HG03354 (cell line): ENCODE measurements around the gene GJC2.
"Not testable (repeated sequence)": the region's sequence is repeated elsewhere in the genome, so short reads cannot be mapped to it uniquely, and the experiment has no call there.

ENCODE experiments used
- ATAC-seq: cut with Tn5 transposase; IDR thresholded peaks from one replicate; pipeline ENCODE4 v1.9.1; 2021; ENCODE audit warnings: mild to moderate bottlenecking; ENCODE audit not compliant: unreplicated experiment, poor library complexity, severe bottlenecking

The GJC2 gene

DNA sequence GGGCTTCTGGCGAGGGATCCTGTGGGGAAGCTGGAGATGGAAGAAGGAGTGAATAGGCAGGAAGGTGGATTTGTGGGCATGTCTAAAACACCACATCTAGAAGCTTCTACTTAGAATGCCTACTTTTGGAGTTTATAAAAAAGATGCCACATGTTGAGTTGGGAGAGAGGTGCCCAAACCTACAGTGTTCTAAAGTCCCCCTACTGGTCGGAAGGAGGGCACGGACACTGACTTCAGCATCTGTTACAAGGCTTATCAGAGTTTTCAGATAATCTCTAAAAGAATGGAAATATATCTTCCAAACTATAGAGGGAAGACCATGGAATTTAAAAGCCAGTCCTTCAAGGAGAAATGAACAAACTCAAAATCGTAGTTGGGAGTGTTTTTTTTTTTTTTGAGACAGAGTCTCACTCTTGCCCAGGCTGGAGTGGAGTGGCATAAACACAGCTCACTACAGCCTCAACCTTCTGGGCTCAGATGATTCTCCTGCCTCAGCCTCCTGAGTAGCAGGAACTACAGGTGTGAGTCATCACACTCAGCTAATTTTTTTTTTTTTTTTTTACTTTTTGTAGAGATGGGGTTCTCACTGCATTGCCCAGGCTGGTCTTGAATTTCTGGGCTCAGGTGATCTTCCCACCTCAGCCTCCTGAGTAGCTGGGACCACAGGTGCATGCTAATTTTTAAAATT, 30.7 kb downstream of the GJC2 start:
- ATAC-seq: no peak

DNA sequence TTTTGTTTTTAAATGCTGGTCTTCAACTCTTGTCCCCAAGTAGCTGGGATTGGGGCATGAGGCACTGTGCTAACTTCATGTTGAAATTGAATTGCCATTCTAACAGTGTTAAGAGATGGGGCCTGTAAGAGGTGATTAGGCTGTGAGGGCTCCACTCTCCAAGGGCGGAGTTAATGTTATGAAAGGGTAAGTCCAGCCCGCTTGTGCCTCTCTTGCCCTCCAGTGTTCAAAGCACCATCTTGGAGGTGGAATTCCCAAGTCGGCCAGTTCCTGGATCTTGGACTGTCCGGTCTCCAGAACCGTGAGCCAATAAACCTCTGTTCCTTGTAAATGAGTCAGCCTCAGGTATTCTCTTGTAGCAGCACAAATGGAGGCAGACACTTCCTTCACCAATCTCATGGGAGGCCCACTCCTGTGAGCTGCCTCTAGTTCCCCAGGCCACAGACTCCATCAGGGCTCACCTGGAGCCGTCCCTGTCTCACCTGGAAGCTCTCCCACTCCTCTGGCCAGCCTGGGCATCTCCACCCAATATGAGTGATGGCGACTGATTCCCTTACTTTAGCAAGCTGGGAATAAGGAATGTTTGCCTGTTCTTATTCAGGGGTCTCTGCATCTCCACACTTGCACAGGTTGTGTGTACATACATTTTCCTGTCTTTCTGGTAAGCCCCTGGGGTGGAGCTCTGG, 31.4 kb downstream of the GJC2 start:
- ATAC-seq: no peak

DNA sequence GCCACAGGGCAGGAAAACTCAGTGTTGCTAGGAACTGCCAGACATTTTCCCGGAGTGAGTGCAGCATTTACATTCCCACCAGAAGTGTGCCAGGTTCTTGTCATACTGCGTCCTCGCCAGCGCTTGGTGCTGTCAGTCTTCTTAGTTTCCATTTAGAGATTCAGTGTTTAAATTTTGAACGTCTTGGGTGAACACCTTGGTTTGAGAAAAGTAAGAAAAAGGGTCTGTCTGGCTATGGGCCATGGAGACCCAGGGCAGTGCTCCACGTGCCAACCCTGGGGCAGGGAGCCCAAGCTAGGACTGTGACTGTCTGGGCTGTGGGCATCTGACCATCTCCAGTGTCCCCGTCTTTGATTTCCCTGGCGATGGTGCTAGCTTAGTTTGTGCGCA, 31.9 kb downstream of the GJC2 start:
- no peak for ATAC-seq

DNA sequence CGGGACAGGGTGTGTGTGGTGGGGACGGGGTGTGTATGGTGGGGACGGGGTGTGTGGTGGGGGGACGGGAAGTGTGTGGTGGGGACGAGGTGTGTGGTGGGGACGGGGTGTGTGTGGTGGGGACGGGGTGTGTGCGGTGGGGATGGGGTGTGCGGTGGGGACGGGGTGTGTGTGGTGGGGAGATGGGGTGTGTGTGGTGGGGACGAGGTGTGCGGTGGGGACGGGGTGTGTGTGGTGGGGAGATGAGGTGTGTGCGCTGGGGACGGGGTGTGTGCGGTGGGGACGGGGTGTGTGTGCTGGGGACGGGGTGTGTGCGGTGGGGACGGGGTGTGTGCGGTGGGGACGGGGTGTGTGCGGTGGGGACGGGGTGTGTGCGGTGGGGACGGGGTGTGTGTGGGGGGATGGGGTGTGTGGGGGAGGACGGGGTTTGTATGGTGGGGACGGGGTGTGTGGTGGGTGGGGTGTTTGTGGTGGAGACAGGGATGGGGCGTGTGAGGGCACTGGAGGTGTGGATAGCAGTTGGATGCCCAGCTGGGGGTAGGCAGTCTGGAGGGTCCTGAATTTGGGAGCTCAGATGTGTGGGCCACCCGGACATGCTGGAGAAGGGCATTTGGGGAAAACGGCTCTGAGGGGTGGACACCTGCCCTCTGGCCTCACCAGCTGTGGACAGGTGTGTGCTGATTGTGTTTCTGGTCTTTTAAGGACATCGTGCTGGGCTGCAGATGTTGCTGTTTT, 32.7 kb downstream of the GJC2 start:
- ATAC-seq: no peak

DNA sequence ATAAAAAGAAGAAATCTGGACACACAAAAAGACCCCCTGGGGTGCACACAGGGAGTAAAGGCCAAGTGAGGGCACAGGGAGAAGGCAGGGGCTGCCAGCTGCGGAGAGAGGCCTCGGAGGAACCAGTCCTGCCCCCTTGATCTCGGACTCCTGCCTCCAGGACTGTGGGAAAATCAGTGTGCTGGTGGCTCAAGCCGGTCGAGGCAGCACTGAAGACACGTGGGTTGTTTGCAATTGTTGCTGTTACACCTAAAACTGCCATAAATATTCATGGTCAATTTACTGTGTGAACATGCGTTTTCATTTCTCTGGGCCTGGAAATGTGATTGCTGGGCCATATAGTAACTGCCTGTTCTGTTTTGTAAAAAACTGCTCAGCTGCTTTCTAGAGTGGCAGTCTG, 34.4 kb downstream of the GJC2 start:
- ATAC-seq: no peak

DNA sequence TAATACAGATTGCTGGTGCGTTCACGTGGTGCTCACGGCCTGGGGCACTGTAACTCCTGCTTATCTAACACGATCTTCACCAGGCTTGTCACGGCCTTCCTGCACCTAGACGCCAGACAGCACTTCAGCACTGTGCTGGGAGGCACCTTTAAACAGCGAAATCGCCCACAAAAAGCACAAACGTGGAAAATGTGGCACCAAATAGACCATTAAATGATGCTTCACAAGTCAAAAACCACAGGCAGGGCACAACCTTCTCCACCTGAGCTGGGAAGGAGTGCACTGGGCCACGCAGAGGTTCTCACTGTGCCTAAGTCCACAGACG, 35.9 kb downstream of the GJC2 start:
- no peak for ATAC-seq

DNA sequence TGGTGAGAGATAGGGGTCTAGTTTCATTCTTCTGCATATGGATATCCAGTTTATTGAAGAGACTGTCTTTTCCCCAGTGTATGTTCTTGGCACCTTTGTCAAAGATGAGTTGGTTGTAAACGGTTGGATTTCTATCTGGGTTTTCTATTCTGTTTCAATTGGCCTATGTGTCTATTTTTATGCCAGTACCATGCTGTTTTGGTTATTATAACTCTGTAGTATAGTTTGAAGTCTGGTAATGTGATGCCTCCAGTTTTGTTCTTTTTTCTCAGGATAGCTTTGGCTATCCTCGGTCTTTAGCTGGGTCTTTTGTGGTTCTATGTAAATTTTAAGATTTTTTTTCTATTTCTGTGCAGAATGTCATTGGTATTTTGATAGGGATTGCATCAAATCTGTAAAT, 38.5 kb downstream of the GJC2 start:
- not testable (repeated sequence) for ATAC-seq

DNA sequence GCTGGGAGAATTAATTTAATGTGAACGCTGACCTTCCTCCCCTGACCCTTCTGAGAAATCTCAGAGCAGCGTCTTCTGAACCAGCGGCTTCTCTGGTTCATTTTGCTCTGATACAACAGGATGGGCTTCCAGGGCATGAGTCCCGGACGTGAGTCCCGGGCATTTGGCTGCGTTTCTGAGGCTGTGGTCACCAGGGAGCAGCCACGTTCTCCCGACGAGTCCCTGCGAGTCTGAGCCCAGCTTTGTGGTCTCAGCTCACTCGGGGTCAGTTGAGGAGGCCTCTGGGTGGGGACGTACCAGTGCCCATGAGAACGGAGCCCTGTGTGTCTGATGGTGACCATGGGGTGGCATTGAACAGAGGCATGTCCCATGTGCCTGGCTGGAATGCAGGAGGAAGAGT, 40.5 kb downstream of the GJC2 start:
- no peak for ATAC-seq

DNA sequence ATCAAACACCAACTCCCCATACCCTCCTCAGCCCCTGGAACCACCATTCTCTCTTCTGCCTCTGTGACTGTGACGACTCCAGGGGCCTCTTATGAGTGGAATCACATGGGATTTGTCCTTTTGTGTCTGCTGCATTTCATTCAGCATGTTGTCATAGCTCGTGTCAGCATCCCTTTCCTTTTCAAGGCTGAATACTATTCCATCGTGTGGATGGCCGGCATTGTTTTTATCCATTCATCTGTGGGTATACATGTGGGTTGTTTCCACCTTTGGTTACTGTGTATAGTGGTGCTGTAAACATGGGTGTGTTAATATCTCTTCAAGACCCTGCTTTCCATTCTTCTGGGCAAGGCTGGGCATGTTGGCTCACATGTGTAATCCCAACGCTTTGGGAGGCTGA, 41.0 kb downstream of the GJC2 start:
- no peak for ATAC-seq

DNA sequence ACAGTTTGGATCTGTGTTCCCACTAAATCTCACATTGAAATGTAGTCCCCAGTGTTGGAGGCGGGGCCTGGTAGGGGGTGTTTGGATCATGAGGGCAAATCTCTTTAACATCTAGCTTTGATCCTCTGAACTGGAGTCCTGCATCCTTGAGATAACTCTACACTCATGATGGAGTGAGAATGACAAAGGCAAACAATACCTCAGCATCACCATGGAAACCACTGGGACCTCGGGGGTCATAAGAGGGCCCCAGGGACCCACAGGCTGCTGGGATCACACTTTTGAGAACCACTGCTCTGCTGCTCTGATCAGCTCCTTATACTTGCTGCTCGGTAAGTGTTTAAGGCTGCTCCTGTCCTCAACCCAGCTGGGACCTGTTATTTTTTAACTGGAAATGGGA, 44.7 kb downstream of the GJC2 start:
- no peak for ATAC-seq

DNA sequence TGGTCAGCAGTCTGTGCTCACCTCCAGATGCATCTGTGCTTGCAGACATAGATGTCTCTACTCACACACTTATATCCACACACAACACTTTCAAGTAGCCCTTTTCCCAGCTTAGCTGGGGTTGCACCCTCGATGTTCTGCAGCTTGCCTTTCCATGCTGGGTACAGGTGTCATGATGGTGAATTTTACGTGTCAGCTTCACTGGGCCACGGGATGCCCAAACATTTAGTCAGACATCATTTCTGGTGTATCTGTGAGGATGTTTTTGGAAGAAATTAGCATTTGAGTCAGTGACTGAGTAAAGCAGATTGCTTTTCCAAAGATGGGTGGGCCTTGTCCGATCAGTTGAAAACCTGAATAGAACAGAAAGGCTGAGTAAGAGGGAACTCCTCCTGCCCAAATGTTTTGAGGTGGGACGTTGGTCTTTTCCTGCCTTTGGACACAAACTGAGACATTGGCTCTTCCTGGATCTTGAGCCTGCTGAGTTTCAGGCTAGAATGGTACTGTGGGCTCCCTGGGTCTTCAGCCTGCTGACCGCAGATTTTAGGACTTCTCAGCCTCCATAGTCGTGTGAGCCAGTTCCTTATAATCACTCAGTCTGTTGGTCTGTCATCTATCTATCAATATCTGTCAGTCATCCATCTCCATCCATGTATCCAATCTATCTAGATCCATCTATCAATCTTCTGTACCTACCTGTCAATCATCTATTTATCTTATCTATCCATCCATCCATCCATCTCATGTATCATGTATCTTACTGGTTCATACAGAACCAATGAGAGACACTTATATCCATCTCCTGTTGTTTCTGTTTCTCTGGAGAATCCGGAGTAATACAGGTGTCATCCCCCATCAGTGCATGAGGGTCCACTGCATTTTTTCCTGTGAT, 45.4 kb downstream of the GJC2 start:
- ATAC-seq: no peak

DNA sequence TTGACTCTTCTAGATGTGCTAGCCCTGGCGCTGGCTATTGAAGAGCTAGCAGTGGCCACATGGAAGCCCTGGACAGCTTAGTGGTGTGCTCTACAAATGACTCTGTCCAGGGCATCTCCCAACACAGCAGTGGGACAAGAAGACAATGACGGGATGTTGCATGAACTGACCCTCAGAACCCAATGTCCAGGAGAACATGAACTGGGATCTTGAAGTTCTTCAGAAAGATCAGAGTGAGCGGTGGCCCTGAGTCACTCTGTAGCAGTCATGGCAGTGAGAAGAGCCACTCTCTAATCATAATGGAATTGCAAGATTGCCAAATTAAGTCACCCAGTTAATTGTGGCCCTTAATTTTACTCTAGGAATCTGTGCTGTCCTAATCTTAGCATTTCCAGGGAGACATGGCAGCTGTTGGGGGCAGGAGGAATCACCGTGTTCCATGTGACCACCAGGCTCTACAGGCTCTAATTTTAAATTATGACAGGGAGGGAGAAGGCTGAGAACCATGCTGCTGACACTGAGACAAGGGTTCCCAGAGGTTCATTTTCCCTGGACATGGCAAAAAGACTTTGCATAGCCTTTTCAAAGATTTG, 47.9 kb downstream of the GJC2 start:
- no peak for ATAC-seq

DNA sequence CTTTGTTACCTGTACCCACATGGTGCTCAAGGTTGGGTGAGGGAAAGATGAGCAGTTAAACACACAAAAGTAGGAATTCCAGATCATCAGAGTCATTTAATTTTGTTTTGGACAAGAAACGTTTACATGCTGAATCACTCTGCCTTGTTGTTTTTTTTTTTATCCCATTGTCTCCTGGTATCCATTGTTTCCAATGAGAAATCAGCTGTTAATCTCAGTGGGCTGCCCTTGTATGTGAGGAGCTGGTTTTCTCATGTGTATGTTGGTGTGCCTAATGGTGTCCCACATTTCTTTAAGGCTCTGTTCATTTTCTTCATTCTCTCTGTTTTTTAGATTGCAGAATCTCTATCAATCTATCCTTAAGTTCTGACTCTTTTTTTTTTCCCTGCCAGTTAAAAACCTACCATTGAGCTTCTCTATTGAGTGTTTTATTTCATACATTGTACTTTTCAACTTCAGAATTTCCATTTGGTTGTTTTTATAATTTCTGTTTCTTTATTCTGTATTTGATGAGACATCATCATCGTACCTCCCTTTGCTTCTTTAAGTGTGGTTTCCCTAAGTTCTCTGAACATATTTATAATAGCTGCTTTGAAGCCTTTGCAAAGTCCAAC, 49.4 kb downstream of the GJC2 start:
- ATAC-seq: no peak

DNA sequence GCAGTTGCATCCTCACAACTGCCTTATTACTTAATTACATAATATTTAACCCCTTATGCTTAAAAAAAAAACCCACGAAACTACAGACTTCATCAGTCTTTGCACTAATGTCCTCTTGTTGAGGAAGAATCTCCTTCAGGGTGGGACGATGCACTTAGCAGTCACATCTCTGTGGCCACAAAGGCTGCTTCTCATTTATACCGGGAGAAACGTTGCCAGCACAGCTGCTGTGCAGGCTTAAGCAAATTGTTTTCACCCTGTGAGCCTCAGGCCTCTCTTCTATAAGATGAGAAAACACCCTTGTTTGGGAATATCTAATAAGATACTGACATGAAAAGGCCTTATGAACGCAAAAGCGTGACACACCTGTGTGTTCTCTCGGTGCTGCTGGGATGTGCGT, 55.2 kb downstream of the GJC2 start:
- no peak for ATAC-seq

DNA sequence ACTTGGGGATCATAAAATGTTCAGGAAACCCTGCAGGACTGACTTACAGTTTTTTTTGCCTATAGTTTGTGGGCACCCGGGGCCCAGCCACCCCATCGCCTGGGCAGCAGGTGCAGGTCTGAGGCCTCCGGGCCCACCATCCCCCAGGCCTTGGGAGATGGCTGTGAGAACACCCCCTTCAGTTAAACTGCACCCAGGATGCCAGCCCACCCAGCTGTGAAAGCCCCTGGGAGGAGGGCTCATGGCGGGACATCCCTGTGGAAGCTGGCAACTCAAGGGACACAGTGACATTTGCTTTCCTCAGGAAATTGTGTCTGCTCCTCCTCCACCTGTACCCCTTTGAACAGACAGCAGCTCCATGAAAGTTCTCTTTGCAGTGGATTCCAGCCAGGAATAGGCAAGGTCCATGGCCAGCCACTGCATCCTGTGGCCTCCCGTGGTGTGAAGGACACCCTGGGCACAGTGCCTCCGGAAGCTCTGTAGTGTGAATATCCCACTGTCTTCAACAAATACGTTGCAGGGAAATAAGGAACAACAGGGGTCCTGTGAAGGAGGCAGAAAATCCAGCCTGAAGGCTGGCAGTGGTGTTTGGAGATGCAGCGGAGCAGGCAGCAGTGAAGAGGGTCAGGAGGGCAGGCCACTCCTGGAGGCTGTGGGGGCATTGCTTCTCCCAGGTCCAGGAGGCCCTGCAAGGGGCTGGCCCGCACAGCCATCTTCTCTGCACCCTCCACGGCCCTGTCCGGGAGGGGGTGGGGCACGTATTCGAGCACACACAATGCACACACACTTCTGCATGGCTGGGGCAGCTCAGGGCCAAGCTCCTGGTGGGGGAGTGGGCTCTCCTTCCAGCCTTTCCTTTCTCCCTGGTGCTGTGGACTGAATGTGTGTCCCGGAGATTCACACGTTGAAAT, 56.1 kb downstream of the GJC2 start:
- ATAC-seq: no peak

DNA sequence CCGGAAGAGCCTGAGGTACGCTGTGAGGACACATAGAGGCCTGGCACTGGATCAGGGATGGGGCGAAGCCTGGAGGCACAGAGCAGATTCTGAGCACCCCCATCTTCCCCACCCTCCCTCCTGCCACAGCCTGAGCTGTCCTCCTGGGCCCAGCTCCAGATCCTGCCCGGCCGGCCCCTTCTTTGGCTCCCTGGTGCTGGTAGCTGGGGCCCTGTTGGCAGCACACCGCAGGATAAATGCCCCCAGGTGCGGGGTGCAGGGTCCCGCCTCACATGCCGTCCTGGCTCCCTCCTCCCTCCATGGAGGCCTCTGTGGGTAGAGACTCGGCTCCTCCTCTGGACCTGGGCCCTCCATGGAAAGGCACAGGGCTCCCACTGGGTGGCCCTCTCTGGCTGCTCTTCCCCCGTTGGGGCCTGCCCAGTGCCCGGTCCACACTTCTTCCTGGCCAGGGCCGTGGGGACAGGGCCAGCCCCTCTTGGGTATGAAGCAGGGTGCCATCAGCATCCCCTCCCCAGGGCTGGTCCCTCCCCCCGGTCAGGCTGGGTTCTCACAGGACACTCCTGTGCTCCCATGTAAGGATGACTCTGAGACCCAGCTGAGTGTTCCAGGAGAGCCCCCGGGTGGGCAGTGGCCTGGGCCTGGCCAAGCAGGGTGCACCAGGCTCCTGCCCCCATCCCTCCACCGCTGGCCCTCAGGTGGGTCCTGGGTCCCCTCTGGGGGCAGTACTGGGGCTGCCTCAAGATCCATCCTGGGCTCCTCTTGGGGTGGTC, 57.0 kb downstream of the GJC2 start:
- ATAC-seq: no peak

DNA sequence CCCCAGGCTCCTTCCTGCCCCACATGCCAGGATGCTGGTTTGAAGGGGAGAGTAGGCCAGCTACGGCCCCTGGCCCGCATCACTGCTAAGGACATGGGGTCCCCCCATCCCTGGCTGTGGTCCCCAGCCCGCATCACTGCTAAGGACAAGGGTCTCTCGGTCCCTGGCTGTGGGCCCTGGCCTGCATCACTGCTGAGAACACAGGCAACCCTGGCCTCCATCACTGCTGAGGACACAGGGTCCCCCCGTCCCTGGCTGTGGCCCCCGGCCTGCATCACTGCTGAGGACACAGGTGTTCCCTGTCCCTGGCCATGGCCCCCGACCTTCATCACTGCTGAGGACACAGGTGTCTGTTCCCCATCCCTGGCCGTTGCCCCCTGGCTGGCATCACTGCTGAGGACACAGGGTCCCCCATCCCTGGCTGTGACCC, 57.7 kb downstream of the GJC2 start:
- no peak for ATAC-seq
